Fibroblast of skin of abdomen (primary cell): ENCODE results near the gene GABBR2.

Source experiments
- DNase-seq: peaks from one replicate; pipeline ENCODE4 v3.0.0-alpha.2; 2013

Gene GABBR2

GRCh38 chr9:98567540-98568233, 141.0 kb downstream of the GABBR2 start:
- DNase-seq, result no peak

- no peak for DNase-seq
Measured at GRCh38 chr9:98565152-98566135, 143.3 kb downstream of the GABBR2 start.

- no peak for DNase-seq
Measured at GRCh38 chr9:98564714-98565113, 144.0 kb downstream of the GABBR2 start.

- DNase-seq, result no peak
Measured at GRCh38 chr9:98563988-98564387, 144.7 kb downstream of the GABBR2 start.

- DNase-seq, result no peak
Measured at GRCh38 chr9:98563212-98563907, 145.4 kb downstream of the GABBR2 start.

GRCh38 chr9:98559561-98559960, 149.2 kb downstream of the GABBR2 start:
- no peak for DNase-seq

- no peak for DNase-seq
Measured at GRCh38 chr9:98558575-98558974, 150.2 kb downstream of the GABBR2 start.

GRCh38 chr9:98556511-98556910, 152.2 kb downstream of the GABBR2 start:
- DNase-seq, result no peak

GRCh38 chr9:98555651-98556465, 152.9 kb downstream of the GABBR2 start:
- no peak for DNase-seq

- DNase-seq, result no peak
Measured at GRCh38 chr9:98554752-98555151, 154.0 kb downstream of the GABBR2 start.

- DNase-seq, result no peak
Measured at GRCh38 chr9:98552331-98552730, 156.4 kb downstream of the GABBR2 start.

- peak; percentile 78 for DNase-seq
Measured at GRCh38 chr9:98551511-98552286, 157.0 kb downstream of the GABBR2 start.

GRCh38 chr9:98550206-98550820, 158.4 kb downstream of the GABBR2 start:
- DNase-seq, result no peak

GRCh38 chr9:98549401-98549800, 159.3 kb downstream of the GABBR2 start:
- no peak for DNase-seq

GRCh38 chr9:98547606-98548005, 161.1 kb downstream of the GABBR2 start:
- DNase-seq, result no peak

- DNase-seq, result no peak
Measured at GRCh38 chr9:98545021-98545420, 163.7 kb downstream of the GABBR2 start.

GRCh38 chr9:98541684-98542230, 167.0 kb downstream of the GABBR2 start:
- DNase-seq, result no peak

GRCh38 chr9:98540476-98540875, 168.3 kb downstream of the GABBR2 start:
- DNase-seq, result no peak

GRCh38 chr9:98539954-98540353, 168.8 kb downstream of the GABBR2 start:
- DNase-seq, result no peak

- DNase-seq, result peak; percentile 18
Measured at GRCh38 chr9:98538626-98539031, 170.1 kb downstream of the GABBR2 start.

GRCh38 chr9:98538203-98538602, 170.5 kb downstream of the GABBR2 start:
- no peak for DNase-seq
